KOPT-K1 (cell line): ENCODE data around the gene DSPP.

Source experiments
- H3K27ac ChIP-seq: fragments of 200-600 bp; sonication (generic); 2 replicates; pipeline ENCODE4 v1.5.1; 2016; ENCODE audit warnings: antibody characterized with exemption, mild to moderate bottlenecking, low read depth, low read length; ENCODE audit not compliant: poor library complexity, severe bottlenecking
- H3K36me3 ChIP-seq: fragments of 200-600 bp; sonication (generic); 2 replicates; pipeline ENCODE4 v1.5.1; 2017; ENCODE audit warnings: antibody characterized with exemption, mild to moderate bottlenecking, low read length, moderate library complexity; ENCODE audit not compliant: insufficient read depth
- H3K9me3 ChIP-seq: fragments of 200-600 bp; sonication (generic); 2 replicates; pipeline ENCODE4 v1.5.1; 2017; ENCODE audit warnings: antibody characterized with exemption, low read length, mild to moderate bottlenecking; ENCODE audit not compliant: insufficient read depth, poor library complexity, severe bottlenecking

Gene DSPP

GRCh38 chr4:87659247-87659931, 51.1 kb downstream of the DSPP start:
- Histone ChIP-seq H3K9me3 (no peaks in the 10 kb centered on the region), H3K27ac (no peak overlapping the region), H3K36me3 (no peaks in the 10 kb centered on the region)

DNA sequence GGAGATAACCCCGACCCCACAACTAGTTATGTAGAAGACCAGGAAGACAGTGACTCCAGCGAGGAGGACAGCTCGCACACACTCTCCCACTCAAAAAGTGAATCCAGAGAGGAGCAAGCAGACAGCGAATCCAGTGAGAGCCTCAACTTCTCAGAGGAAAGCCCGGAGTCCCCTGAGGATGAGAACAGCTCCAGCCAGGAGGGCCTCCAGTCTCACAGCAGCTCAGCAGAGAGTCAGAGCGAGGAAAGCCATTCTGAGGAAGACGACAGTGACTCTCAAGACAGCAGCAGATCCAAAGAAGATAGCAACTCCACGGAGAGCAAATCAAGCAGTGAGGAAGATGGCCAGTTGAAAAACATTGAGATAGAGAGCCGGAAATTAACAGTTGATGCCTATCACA, 54.5 kb downstream of the DSPP start:
- no peak overlapping the region for H3K27ac ChIP-seq
- no peaks in the 10 kb centered on the region for H3K9me3 ChIP-seq
- H3K36me3 ChIP-seq: no peaks in the 10 kb centered on the region
